ENCODE measurements around the gene SPRY2. TPM values are rescaled to one million over a fixed set of nuclear protein-coding genes. Genes with fewer than 3 reads are reported as not detected.

The SPRY2 gene
- total RNA-seq, 1 donor from 2014 or later: 24.2 TPM

- no peak for DNase-seq
Observed at GRCh38 chr13:80312012-80312704, 28.8 kb downstream of the SPRY2 start.

GRCh38 chr13:80309926-80310325 lies 31.0 kb downstream of the SPRY2 start:
- DNase-seq: no peak

GRCh38 chr13:80307401-80307987 lies 33.4 kb downstream of the SPRY2 start:
- no peak for DNase-seq

GRCh38 chr13:80306337-80306972 lies 34.5 kb downstream of the SPRY2 start:
- DNase-seq: no peak

- DNase-seq: peak; percentile 5
Observed at GRCh38 chr13:80305737-80306136, 35.2 kb downstream of the SPRY2 start.

- DNase-seq: no peak
Observed at GRCh38 chr13:80303225-80303811, 37.6 kb downstream of the SPRY2 start.

- peak; percentile 27 for DNase-seq
Observed at GRCh38 chr13:80299046-80299445, 41.9 kb downstream of the SPRY2 start.

GRCh38 chr13:80297503-80297902 lies 43.4 kb downstream of the SPRY2 start:
- no peak for DNase-seq

- DNase-seq: no peak
Observed at GRCh38 chr13:80297094-80297493, 43.8 kb downstream of the SPRY2 start.

GRCh38 chr13:80296638-80297037 lies 44.3 kb downstream of the SPRY2 start:
- DNase-seq: no peak

GRCh38 chr13:80290591-80290990 lies 50.3 kb downstream of the SPRY2 start:
- no peak for DNase-seq
